ENCODE data around the gene TM7SF2.

GRCh38 chr11:65150509-65151299, 39.0 kb downstream of the TM7SF2 start:
- TF ChIP-seq CTCF (IDR thresholded peaks at IDR 0.05) (peak in 1 of 6 experiments; percentile 8), POLR2A (IDR thresholded peaks at IDR 0.05) (peak in 1 of 2 donors; percentile 40)
